ENCODE data around the gene SYT8.
"Not testable (repeated sequence)": the region's sequence is repeated elsewhere in the genome, so short reads cannot be mapped to it uniquely, and the experiment has no call there.

SYT8 gene, protein sequence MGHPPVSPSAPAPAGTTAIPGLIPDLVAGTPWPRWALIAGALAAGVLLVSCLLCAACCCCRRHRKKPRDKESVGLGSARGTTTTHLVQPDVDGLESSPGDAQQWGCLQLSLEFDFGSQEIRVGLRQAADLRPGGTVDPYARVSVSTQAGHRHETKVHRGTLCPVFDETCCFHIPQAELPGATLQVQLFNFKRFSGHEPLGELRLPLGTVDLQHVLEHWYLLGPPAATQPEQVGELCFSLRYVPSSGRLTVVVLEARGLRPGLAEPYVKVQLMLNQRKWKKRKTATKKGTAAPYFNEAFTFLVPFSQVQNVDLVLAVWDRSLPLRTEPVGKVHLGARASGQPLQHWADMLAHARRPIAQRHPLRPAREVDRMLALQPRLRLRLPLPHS

DNA sequence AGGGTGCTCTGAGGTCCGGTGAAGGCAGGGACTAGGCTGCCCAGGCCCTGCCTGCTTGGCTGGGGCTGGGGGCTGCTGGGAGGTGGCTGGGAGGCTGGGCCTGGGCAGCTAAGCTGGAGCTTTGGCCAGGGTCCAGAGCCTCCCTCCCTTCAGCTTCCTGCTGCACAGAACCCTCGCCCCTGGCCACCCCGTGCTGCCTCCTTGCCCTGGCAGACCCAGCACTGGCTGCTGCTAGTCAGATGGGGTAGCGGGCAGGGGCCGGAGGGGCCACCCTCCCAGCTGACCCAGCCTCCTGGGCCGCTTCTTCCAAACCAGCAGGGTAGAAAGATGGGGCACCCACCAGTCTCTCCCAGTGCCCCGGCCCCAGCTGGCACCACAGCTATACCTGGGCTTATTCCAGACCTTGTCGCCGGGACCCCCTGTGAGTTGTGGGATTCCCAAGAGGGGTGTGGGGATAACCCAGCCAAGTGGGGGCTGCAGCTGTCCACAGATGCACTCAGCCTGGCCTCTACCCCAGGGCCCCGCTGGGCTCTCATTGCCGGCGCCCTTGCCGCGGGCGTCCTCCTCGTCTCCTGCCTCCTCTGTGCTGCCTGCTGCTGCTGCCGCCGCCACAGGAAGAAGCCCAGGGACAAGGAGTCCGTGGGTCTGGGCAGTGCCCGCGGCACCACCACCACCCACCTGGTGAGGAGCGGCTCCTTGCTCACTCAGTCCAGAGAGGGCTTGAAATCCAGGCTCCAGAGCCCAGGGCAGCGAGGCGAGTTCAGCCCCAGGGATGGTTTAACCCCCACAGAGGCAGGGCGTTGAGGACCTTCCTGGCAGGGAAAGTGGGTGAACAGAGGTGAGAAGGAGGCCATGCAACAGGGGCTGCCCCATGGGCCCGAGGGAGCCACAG lies at the start of gene SYT8:
Gene SYT8 (plus strand): TSS at position 212 of the 892 bp plus-strand sequence. CDS start 116 bp downstream, at position 328.
- no peak for DNase-seq (ENCODE audit: low read depth)

DNA sequence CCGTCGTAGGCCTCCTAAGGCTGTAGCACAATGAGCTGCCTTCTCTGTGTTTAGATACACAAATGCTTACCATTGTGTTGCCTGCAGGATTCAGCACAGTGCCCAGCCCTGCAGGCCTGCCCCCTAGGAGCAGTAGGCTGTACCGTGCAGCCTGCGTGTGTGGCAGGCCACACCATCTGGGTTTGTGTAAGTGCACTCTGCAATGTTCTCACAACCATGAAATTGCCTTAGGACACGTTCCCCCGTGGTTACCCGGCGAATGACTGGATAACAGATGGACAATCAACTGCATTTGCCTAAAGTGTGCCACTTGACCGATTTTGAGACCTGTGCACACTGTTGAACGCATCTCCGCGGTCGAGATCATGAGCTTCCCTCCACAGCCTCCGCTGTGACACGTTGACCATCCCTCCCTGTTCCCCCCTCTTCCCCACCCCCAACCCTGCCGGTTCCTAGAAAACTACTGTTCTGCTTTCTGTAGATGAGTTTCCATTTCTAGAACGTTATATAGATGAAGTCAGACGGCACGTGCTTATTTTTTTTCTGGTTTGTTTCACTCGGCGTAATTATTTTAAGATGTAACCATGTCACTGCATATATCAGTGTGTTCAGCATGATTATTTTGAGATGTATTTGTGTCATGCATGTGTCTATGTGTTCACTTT lies 48.9 kb upstream of the SYT8 start:
- DNase-seq (ENCODE audit: low read depth) = no peak

DNA sequence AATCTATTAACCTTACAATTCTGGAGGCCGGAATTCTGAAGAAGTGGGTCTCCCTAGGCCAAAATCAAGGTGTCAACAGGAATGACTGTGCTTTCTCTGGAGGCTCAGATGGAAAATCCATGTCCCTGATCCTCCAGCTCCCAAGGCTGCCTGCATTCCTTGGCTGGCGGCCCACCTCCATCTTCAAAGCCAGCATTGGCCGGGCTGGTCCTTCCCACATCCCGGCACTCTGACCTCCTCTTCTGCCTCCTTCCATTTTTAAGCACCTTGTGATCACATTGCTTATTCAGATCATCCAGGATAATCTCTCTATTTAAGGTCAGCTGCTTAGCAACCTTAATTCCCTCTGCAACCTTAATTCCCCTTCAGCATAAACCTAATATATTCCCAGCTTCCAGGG lies 48.3 kb upstream of the SYT8 start:
- DNase-seq (ENCODE audit: low read depth) = no peak

DNA sequence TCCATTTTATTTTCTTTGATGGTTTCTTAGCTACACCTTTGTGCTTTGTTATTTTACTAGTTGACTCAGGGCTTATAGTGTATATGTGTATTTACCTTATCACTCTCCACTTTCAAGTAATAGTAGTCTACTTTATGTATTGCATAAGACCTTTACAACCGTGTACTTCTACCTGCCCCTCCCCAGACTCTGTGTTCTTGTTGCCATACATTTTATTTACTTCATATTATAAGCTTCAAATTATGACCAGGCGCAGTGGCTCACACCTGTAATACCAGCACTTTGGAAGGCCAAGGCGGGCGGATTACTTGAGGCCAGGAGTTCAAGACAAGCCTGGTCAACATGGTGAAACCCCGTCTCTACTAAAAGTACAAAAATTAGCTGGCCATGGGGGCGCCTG lies 42.9 kb upstream of the SYT8 start:
- DNase-seq (ENCODE audit: low read depth) = no peak

DNA sequence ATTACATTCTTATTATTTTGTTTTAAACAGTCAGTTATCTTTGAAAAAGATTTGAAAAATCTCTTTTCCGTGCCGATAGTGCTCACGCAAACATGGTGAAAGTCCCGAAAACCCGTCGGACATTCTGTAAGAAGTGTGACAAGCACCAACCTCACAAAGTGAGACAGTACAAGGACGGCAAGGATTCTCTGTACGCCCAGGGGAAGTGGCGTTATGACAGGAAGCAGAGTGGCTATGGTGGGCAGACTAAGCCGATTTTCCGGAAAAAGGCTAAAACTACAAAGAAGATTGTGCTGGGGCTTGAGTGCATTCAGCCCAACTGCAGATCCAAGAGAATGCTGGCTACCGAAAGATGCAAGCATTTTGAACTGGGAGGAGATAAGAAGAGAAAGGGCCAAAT lies 42.3 kb upstream of the SYT8 start:
- DNase-seq (ENCODE audit: low read depth) = no peak

DNA sequence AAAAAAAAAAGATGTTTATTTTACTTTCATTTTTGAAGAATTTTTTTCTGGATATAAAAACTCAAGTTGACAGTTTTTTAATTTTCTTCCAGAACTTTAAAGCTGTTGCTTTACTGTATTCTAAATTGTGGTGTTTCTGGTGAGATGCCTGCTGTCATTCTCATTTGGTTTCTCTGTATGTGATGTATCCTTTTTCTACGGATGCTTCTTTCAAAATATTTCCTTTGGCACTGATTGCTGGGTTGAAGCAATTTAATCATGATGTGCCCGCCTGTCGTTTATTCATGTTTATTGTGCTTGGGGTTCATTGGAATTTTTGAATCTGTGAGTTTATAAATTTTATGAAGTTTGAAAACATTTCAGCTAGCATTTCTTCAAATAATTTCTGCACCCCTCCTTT lies 41.7 kb upstream of the SYT8 start:
- no peak for DNase-seq (ENCODE audit: low read depth)

DNA sequence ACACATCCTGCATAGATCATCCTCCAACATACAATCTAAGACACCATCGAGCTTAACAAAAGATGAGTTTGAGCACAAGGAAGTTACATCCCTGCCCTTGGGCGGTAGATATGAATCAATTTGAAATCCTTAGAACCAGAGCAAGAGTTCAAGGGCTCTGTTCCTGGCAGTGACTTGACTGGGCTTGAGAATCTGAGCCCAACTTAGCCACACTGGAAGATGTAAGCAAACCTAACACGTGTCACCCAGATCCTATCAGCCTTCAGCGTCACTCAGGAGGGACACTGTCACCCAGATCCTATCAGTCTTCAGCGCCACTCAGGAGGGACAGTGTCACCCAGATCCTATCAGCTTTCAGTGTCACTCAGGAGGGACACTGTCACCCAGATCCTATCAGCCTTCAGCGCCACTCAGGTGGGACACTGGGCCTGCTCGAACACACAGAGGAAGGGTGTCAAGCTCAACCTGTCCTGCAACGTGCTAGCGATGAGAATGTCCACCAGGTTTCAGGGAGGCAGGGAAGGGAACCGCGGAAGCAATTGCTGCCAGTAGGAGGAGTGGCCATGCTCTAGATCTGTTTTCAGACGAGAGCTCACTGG lies 38.3 kb upstream of the SYT8 start:
- no peak for DNase-seq (ENCODE audit: low read depth)

DNA sequence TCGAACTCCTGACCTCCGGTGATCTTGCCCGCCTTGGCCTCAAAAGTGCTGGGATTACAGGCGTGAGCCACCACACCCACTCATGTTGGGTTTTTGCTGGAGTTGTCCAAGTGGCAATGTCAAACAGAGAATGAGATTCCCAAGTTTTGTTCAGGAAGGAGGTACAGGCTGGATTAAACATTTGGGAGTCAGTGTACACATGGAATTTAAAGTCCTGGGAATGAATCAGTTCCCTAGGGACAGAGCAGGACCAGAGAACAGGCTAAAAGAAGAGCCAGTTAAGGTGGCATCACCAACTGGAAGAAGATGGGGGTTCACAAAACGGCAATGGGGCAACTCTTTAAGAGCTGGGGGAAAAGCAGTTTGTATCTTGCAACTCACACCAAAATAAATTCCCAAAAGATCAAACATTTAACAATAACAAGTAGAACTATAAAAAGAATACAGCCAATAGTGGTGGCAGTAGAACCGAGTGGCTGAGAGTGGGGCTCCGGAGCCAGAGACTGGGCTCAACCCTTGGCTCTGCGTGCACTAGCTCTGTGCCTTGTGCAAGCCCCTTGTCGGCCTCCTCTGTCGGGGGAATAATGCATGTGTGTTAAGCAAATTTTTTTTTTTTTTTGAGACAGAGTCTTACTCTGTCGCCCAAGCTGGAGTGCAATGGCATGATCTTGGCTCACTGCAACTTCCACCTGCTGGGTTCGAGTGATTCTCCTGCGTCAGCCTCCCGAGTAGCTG lies 37.2 kb upstream of the SYT8 start:
- DNase-seq (ENCODE audit: low read depth) = no peak

DNA sequence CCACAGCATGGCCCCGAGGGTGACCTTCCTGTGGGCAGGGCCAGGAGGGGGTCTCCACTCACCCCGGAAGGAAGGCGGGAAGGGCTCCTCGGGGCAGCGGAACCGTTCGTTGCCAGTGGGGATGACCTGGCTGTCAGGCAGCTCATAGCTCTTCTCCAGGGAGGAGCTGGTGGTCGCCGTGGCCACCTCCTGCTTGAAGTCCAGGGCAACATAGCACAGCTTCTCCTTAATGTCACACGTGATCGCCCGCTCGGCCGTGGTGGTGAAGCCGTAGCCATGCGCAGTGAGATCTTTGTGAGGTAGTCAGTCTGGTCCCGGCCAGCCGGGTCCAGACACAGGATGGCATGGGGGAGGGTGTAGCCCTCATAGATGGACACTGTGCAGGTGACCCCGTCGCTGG lies 31.5 kb upstream of the SYT8 start:
- no peak for DNase-seq (ENCODE audit: low read depth)

DNA sequence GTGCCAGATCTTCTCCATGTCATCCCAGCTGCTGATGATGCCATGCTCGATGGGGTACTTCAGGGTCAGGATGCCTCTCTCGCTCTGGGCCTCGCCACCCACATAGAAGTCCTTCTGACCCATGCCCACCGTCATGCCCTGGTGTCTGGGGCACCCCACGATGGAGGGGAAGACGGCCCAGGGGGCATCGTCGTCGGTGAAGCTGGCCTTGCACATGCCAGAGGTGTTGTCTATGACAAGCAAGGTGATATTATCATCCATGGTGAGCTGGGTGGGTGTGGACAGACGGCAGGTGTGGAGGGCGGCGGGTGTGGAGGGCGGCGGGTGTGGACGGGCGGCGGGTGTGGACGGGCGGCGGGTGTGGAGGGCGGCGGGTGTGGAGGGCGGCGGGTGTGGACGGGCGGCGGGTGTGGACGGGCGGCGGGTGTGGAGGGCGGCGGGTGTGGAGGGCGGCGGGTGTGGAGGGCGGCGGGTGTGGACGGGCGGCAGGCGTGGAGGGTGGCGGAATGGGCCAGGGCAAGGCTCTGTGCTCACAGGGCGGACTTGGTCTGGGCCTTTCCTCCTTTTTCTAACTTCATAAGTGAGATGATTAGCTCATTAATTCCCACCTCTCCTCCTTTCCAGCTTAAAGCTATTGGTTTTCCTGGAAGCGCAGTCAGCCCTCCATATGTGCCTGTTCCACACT lies 30.8 kb upstream of the SYT8 start:
- not testable (repeated sequence) for DNase-seq (ENCODE audit: low read depth)

DNA sequence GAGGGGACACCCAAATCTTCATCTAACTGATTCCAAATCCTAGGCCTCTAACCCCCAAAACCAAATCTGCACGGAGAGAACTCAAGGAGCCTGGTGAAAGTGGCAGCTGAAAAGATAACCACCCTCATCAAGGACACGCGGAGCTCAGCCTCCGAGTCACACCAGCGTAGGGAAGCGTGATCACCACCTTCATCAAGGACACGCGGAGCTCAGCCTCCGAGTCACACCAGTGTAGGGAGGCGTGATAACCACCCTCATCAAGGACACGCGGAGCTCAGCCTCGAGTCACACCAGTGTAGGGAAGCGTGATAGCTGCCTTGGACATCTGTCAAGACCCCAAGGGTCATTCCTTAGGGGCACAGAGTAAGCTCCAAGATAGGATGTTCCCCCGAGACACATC lies 29.3 kb upstream of the SYT8 start:
- no peak for DNase-seq (ENCODE audit: low read depth)

DNA sequence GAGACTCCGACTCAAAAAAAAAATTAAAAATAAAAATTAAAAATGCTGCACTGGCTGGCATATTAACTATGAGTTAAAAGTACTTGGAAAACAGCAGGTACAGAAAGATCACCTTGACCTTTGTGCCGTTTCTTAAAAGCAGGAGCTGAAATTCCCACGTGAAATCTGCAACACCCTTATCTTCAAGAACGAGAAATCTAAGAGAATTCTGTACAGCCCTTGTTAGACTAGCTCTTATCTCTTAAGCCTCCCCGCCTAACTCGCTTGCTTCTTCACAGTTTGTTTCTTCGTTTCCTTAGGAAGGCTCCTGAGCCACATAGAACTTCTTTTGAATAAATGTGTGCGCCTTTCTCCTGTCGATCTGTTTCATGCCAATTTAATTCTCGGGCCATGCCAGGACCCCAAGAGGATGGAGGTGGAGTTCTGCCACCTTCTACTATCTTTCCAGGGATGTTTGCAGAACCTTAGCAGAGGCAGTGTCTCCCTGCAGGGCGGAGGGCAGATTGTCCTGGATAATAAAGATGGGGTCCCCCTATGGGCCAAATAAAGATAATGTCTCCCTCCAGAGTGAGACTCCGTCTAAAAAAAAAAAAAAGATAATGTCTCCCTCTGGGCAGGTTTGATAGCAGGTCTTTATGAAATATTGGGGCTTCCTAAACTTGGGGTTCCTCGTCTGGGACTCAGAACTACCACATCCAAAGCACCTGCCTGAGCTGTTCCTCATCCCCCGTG lies 27.4 kb upstream of the SYT8 start:
- DNase-seq (ENCODE audit: low read depth) = no peak

DNA sequence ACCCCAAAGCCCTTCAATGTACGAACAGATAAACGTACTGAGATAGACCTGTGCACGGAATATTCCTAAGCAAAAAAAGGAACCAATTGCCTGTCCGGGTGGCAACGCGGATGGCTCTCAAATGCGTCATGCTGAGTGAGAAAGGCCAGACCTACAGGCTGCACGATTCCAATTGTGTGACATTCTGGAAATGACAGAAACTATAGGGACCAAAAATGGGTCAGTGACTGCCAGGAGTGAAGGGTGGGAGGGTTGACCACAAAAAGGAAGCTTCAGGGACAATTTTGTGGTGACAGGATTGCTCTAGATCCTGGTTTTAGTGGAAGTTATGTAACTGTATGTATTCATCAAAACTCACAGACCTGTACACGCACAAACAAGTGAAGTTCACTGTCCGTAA lies 24.0 kb upstream of the SYT8 start:
- no peak for DNase-seq (ENCODE audit: low read depth)

DNA sequence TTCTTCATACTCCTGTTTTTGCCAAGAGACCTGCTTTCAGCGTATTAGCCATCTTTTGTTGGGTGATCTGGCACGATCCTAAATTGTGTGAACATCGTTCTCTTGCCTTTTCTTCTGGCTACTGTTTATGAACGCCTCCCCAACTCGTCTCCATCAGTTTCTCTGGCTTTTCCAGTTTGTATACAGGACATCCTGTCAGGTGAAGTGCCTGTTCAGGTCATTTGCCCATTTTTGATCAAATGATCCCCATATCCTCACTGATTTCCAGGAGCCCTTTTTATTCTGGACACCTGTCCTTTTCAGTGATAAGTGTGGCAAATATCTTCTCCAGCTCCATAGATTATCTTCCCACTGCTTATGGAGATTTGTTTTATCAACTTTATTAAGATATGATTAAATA lies 22.5 kb upstream of the SYT8 start:
- DNase-seq (ENCODE audit: low read depth) = no peak

DNA sequence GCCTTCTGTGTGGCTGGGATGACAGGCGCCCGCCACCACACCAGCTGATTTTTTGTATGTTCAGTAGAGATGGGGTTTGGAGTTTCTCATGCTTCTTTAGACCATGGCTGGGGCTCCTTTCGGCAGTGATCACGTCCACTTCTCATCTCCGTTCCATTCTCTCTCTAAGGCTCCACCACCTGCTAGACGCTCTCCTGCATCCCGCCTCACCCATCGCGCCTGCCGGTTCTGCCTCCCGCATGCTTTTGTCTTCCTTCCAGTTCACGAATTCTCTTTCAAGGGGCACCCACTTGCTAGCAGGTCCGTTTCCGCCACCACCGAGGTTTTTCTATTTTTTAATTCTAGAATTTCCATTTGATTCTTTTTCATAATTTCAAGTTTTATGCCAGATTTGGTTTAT lies 22.0 kb upstream of the SYT8 start:
- DNase-seq (ENCODE audit: low read depth) = no peak

DNA sequence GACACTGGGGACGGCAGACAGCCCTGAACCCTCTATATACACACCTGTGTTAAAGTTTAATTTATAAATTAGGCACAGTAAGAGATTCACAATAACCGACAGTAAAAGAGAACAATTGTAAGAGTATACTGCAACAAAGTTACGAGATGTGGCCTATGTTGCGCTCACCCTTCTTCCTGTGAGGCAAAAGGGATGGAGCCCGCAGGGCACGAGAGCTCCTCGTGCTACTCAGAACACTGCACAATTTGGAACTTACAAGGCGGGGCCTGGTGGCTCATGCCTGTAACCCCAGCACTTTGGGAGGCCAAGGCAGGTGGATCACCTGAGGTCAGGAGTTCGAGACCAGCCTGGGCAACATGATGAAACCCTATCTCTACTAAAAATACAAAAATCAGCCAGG lies 21.4 kb upstream of the SYT8 start:
- DNase-seq (ENCODE audit: low read depth) = not testable (repeated sequence)

DNA sequence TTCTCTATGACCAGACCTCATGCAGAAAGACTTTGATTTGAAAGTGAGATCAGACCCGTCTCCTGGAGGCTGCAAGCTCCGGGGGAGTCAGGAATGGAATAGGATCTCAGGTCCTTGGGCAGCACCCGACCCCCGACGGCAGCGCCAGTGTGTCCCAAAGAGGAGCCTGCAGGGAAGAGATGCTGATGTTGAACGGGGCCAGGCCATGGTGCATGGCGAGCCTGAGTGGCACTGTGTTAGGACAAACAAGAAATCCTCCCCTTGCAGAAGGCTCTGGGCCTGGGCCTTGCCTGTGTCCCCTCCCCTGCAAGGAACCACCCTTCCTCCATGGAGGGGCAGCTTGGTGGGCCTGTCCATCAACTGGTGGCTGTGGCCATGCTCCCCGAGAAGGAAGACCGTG lies 20.1 kb upstream of the SYT8 start:
- no peak for DNase-seq (ENCODE audit: low read depth)

DNA sequence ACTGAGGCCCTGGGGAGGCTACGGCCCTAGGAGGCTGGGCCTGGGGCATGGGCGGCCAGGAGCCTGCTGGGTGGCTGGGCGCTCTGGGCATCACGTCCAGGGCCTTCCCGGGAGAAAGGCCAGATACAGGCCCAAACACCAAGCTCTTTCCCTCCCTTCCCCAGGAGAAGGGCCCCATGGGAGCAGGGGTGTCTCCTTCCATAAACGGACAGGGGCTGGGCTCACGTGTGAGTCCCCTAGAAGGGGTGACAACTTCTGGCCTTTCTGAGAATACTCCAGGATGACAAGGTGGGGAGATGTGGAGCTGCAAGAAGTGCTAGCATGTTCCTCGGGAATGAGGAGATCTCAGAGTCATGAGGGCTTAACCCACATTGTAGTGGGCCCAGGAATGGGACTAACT lies 19.5 kb upstream of the SYT8 start:
- DNase-seq (ENCODE audit: low read depth) = no peak

DNA sequence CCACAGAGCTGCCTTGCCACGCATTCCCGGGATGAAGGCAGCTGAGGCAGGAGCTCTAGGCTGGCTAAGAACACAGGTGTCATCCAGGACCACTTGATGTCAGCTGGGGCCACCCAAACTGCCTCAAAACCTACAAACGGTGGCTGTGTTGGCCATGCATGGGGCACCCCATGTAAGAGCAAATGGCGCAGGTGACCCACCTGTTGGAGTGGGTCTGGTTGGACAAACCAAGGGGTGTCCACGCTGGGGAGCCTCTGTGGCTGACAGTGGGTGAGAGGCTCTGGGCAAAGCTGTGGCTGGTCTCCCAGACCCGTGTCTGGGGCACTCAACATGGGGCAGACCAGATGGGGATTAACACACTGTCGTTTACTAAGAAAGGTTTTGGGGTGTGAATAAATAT lies 19.0 kb upstream of the SYT8 start:
- no peak for DNase-seq (ENCODE audit: low read depth)

DNA sequence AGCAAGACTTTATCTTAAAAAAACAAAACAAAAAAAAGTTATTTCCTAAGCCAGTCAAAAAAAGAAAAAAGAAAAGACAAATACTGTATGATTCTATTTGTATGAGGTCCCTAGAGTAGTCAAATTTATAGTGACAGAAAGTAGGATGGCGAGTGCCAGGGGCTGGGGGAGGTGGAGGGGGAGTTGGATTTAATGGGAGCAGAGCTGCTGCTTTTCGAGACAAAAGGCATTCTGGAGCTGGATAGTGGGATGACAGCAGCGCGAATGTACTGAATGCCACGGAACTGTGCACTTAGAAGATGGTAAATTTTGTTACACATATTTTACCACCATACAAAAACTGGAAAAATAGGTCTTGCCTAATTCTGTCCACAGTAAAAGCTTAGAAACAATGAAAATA lies 17.8 kb upstream of the SYT8 start:
- DNase-seq (ENCODE audit: low read depth) = no peak
